B cell (primary cell): ENCODE data around the gene SNTN. TPM values are rescaled to one million over a fixed set of nuclear protein-coding genes. Genes with fewer than 3 reads are reported as not detected.

Experiments
- ATAC-seq: fragments of 200-7000 bp; cut with Tn5 transposase; one replicate; pipeline ENCODE4 v1.10.0; 2021; ENCODE audit warnings: low read depth, mild to moderate bottlenecking, moderate number of reproducible peaks, moderate library complexity
- CTCF ChIA-PET: fragments of 350-600 bp; sonication (Branson Sonifier 250); formaldehyde crosslinking; loops from one replicate; lab custom pipeline; 2021; ENCODE audit warnings: antibody characterized with exemption, inconsistent platforms; lab: Charles Lee
- POLR2A ChIA-PET: fragments of 350-600 bp; sonication (Branson Sonifier 250); formaldehyde crosslinking; loops from one replicate; lab custom pipeline; 2021; ENCODE audit warnings: antibody characterized with exemption; lab: Charles Lee
- DNase-seq: peaks from one replicate; pipeline ENCODE4 v3.0.0; 2013
- H2AFZ ChIP-seq: 2 replicates; pipeline ENCODE4 v1.6.1; 2012; ENCODE audit warnings: mild to moderate bottlenecking, low read depth, low read length; ENCODE audit not compliant: insufficient read depth, poor library complexity, severe bottlenecking
- H3K27ac ChIP-seq, 2 donors: 1 replicate in 1 of 2; 2 replicates in 1 of 2; pipeline ENCODE4 v1.5.1; 2012 to 2013; ENCODE audit warnings: low read length in 2 of 2, mild to moderate bottlenecking in 2 of 2, moderate library complexity in 1 of 2
- H3K27me3 ChIP-seq, 4 experiments: fragments of 200-600 bp in 1 of 4; sonication (generic) in 1 of 4; replicated peaks in 1 of 4; 1 replicate in 2 of 4; 2 replicates in 2 of 4; pipeline versions ENCODE4 v1.6.1 to v1.7.0; 2013 to 2016; ENCODE audit warnings: low read length in 3 of 4, mild to moderate bottlenecking in 2 of 4, mixed read lengths in 1 of 4, moderate library complexity in 1 of 4; ENCODE audit not compliant: insufficient read depth in 4 of 4, control insufficient read depth in 3 of 4; ENCODE audit errors: control extremely low read depth in 1 of 4
- H3K36me3 ChIP-seq, 2 experiments: replicated peaks in 1 of 2; 1 replicate in 1 of 2; 2 replicates in 1 of 2; pipeline versions ENCODE4 v1.6.1 to v1.7.1; 2013; ENCODE audit warnings: low read length in 1 of 2; ENCODE audit not compliant: insufficient read depth in 2 of 2, control insufficient read depth in 1 of 2; ENCODE audit errors: control extremely low read depth in 1 of 2, extremely low read depth in 1 of 2
- H3K4me1 ChIP-seq, 2 donors: fragments of 200-600 bp in 1 of 2; sonication (generic) in 1 of 2; 1 replicate in 1 of 2; 2 replicates in 1 of 2; pipeline versions ENCODE4 v1.5.1 to v1.6.1; 2013 to 2017; ENCODE audit warnings: low read length in 2 of 2; ENCODE audit not compliant: control insufficient read depth in 2 of 2, insufficient read depth in 2 of 2
- H3K4me2 ChIP-seq: replicated peaks from 2 replicates; pipeline ENCODE3; 2012; ENCODE audit warnings: mild to moderate bottlenecking, low read depth, low read length; ENCODE audit not compliant: poor library complexity, severe bottlenecking
- H3K4me3 ChIP-seq, 5 experiments: fragments of 200-600 bp in 1 of 5; sonication (generic) in 1 of 5; 1 replicate in 3 of 5; 2 replicates in 2 of 5; pipeline versions ENCODE4 v1.5.1 to v1.7.0; 2011 to 2016; ENCODE audit warnings: low read length in 4 of 5, mild to moderate bottlenecking in 4 of 5, low read depth in 2 of 5, control low read depth in 1 of 5, moderate library complexity in 1 of 5; ENCODE audit not compliant: insufficient read depth in 1 of 5; ENCODE audit errors: control extremely low read depth in 1 of 5, extremely low read depth in 1 of 5
- H3K79me2 ChIP-seq: fragments of 200-600 bp; sonication (generic); one replicate; pipeline ENCODE4 v1.6.0; 2016; ENCODE audit warnings: low read length; ENCODE audit not compliant: control insufficient read depth, insufficient read depth
- H3K9ac ChIP-seq: fragments of 200-600 bp; sonication (generic); 2 replicates; pipeline ENCODE4 v1.6.1; 2017; ENCODE audit warnings: mild to moderate bottlenecking, low read length, moderate library complexity
- H3K9me3 ChIP-seq, 3 donors: one replicate each; pipeline versions ENCODE4 v1.6.1 to v1.7.1; 2013; ENCODE audit warnings: low read length in 2 of 3; ENCODE audit not compliant: control insufficient read depth in 2 of 3, insufficient read depth in 1 of 3; ENCODE audit errors: control extremely low read depth in 1 of 3
- H4K20me1 ChIP-seq: 2 replicates; pipeline ENCODE4 v1.6.0; 2012; ENCODE audit warnings: mild to moderate bottlenecking, low read length; ENCODE audit not compliant: insufficient read depth, control insufficient read depth, poor library complexity, severe bottlenecking
- H3K27ac Mint-ChIP-seq: one replicate; pipeline ENCODE4 v1.8.0; 2021; ENCODE audit warnings: mixed read lengths
- H3K27me3 Mint-ChIP-seq: one replicate; pipeline ENCODE4 v1.8.0; 2021; ENCODE audit warnings: mixed read lengths
- H3K4me1 Mint-ChIP-seq: one replicate; pipeline ENCODE4 v1.8.0; 2021; ENCODE audit warnings: mixed read lengths
- H3K4me3 Mint-ChIP-seq: one replicate; pipeline ENCODE4 v1.8.0; 2021; ENCODE audit warnings: mixed read lengths
- H3K9me3 Mint-ChIP-seq: one replicate; pipeline ENCODE4 v1.8.0; 2022; ENCODE audit warnings: mixed read lengths; ENCODE audit not compliant: insufficient read depth
- CTCF ChIP-seq: fragments of 200-600 bp; IDR thresholded peaks from one replicate; pipeline ENCODE4 v1.8.0; 2022; ENCODE audit warnings: antibody characterized with exemption, mild to moderate bottlenecking
- EZH2 ChIP-seq: IDR thresholded peaks from 2 replicates; pipeline ENCODE4 v1.6.1; 2012; ENCODE audit warnings: borderline replicate concordance, low read depth, mild to moderate bottlenecking, moderate library complexity, low read length; ENCODE audit not compliant: insufficient read depth, poor library complexity, severe bottlenecking
- WGBS: methylation state at CpG from one replicate; pipeline ENCODE4 v1.1.5; 2013; ENCODE audit warnings: missing lambda C conversion rate; ENCODE audit not compliant: insufficient coverage; 5-methylcytosine and 5-hydroxymethylcytosine counted together
- intact Hi-C: fragments of 100-400 bp; cut with micrococcal nuclease; formaldehyde crosslinking; loops from one replicate; pipeline ENCODE4 v1.10.0; 2022
- polyA minus RNA-seq: library from RNA; depleted of rRNA, polyadenylated mRNA; stranded (reverse); fragments of >200 nt; gene quantifications from 2 replicates; pipeline ENCODE4 v1.2.3, GENCODE V29; 2012
- polyA plus RNA-seq: library from polyadenylated mRNA; depleted of rRNA; stranded (reverse); fragments of >200 nt; gene quantifications from 2 replicates; pipeline ENCODE4 v1.2.3, GENCODE V29; 2012
- total RNA-seq, 2 donors: library from RNA; stranded (reverse); fragments of 120-200 nt in 1 of 2; gene quantifications; 1 replicate in 1 of 2; 2 replicates in 1 of 2; pipeline versions ENCODE4 v1.2.3 to v1.2.4, GENCODE V29; 2013 to 2022

Gene SNTN
- total RNA-seq, result not detected in 2 replicates
- total RNA-seq (2013), result not detected
- polyA plus RNA-seq, result not detected in 2 replicates
- not detected in 2 replicates for polyA minus RNA-seq

- intact Hi-C loops, result no loop called here
- Histone ChIP-seq H4K20me1 (no peaks in the 10 kb centered on the region), H3K36me3 (no peaks in the 10 kb centered on the region), H3K79me2 (no peaks in the 10 kb centered on the region), H3K9ac (no peak within 1 kb of the TSS), H3K4me1 (no peaks in the 10 kb centered on the region), H3K27me3 (no peaks in the 10 kb centered on the region), H3K4me3 (no peak within 1 kb of the TSS), H3K9me3 (no peaks in the 10 kb centered on the region), H3K4me2 (no peak within 1 kb of the TSS), H2AFZ (no peak within 1 kb of the TSS), H3K27ac (no peak within 1 kb of the TSS)
- CTCF ChIA-PET, result no interaction called here
- Mint-ChIP-seq H3K4me3 (no peak within 1 kb of the TSS), H3K4me1 (no peaks in the 10 kb centered on the region), H3K27ac (no peak within 1 kb of the TSS), H3K9me3 (no peaks in the 10 kb centered on the region), H3K27me3 (no peaks in the 10 kb centered on the region)
- no peak for TF ChIP-seq CTCF
- no peak for TF ChIP-seq EZH2
- ATAC-seq (no peak), DNase-seq (no peak)
- 86% methylated on average over 4 of the region's 5 CpGs for WGBS
- POLR2A ChIA-PET, result no interaction called here
Measured at GRCh38 chr3:63652066-63652725, at the start of gene SNTN. SNTN (plus strand) TSS chr3:63652675; CDS start chr3:63652688, 13 bp downstream.

GRCh38 chr3:63607716-63608115 lies 44.8 kb upstream of the SNTN start:
- Histone ChIP-seq H3K36me3 (no peaks in the 10 kb centered on the region), H3K27ac (no peak overlapping the region), H3K9me3 (peaks cover 0 to 1% (median 0%) of the 10 kb centered on the region in 3 donors), H3K27me3 (peaks cover 0 to 4% (median 0%) of the 10 kb centered on the region in 4 experiments), H2AFZ (no peak overlapping the region), H3K9ac (no peak overlapping the region), H4K20me1 (no peaks in the 10 kb centered on the region), H3K79me2 (no peaks in the 10 kb centered on the region), H3K4me3 (no peak overlapping the region), H3K4me2 (no peak overlapping the region), H3K4me1 (no peaks in the 10 kb centered on the region)
- ATAC-seq (no peak), DNase-seq (no peak)
- POLR2A ChIA-PET, result no interaction called here
- peaks cover 4% of the 10 kb centered on the region for H3K27me3 Mint-ChIP-seq
- TF ChIP-seq EZH2, result no peak
- TF ChIP-seq CTCF, result no peak
- WGBS, result no CpG with 5 or more reads among the region's 3 CpGs
- intact Hi-C loops, result no loop called here
- H3K9me3 Mint-ChIP-seq, result no peaks in the 10 kb centered on the region
- no peak overlapping the region for H3K27ac Mint-ChIP-seq
- no peak overlapping the region for H3K4me3 Mint-ChIP-seq
- CTCF ChIA-PET, result no interaction called here
- H3K4me1 Mint-ChIP-seq, result no peaks in the 10 kb centered on the region
